K562 (cell line): ENCODE results near the gene ARHGEF17. TPM values are rescaled to one million over a fixed set of nuclear protein-coding genes. Genes with fewer than 3 reads are reported as not detected.

Source experiments
- ATAC-seq: fragments of 200-7000 bp; cut with Tn5 transposase; 3 replicates; pipeline ENCODE4 v1.9.1; 2020; ENCODE audit warnings: moderate library complexity
- BruUV-seq: library from RNA; stranded (reverse); fragments of 400-500 nt; replicated peaks from 2 replicates; lab custom pipeline; 2021; lab: Mats Ljungman, UMichigan
- CTCF ChIA-PET: fragments of 300-600 bp; formaldehyde crosslinking; extraction: SDS; loops from one replicate; lab custom pipeline; 2021; ENCODE audit warnings: low intra/inter-chr PET ratio; lab: Yijun Ruan, JAX
- POLR2A ChIA-PET: fragments of 300-600, 350-650 bp; sonication (Branson Sonifier 250); formaldehyde crosslinking; extraction: SDS; loops from one replicate; lab custom pipeline; 2021; ENCODE audit warnings: antibody characterized with exemption, inconsistent platforms; lab: Yijun Ruan, JAX
- DNase-seq, 4 experiments: peaks; one replicate each; pipeline versions ENCODE4 v3.0.0 to v3.0.0-alpha.2; 2011 to 2018; ENCODE audit warnings: low spot score in 3 of 4, mixed read lengths in 3 of 4; ENCODE audit errors: extremely low read depth in 1 of 4
- FAIRE-seq: peaks from 2 replicates; lab custom pipeline; 2011; peaks lifted over from hg19 to GRCh38; lab: Jason Lieb, UNC
- H2AFZ ChIP-seq: 2 replicates; pipeline ENCODE4 v1.6.0; 2011; ENCODE audit warnings: low read depth, low read length, control low read depth, inconsistent platforms
- H3K27ac ChIP-seq: fragments of 200-600 bp; 3 replicates; pipeline ENCODE4 v1.8.0; 2011; ENCODE audit warnings: low read depth, mild to moderate bottlenecking, control low read depth, inconsistent platforms, low read length, moderate library complexity, mixed read lengths; ENCODE audit errors: extremely low read depth
- H3K27me3 ChIP-seq, 2 experiments: fragments of 300-600 bp in 1 of 2; 2 replicates in 1 of 2; 3 replicates in 1 of 2; pipeline versions ENCODE4 v1.6.0 to v1.8.0; 2011; ENCODE audit warnings: inconsistent platforms in 2 of 2, low read length in 2 of 2, mild to moderate bottlenecking in 1 of 2, mixed read lengths in 1 of 2, moderate library complexity in 1 of 2; ENCODE audit not compliant: control insufficient read depth in 2 of 2, insufficient read depth in 2 of 2
- H3K36me3 ChIP-seq: fragments of 300-600 bp; 3 replicates; pipeline ENCODE4 v1.8.0; 2011; ENCODE audit warnings: mild to moderate bottlenecking, low read length, inconsistent platforms; ENCODE audit not compliant: control insufficient read depth, insufficient read depth
- H3K4me1 ChIP-seq, 2 experiments: fragments of 200-600 bp in 1 of 2; replicated peaks in 1 of 2; 2 replicates in 1 of 2; 3 replicates in 1 of 2; pipeline versions ENCODE4 v1.5.1 to v1.8.0; 2011; ENCODE audit warnings: inconsistent platforms in 2 of 2, low read length in 2 of 2, mild to moderate bottlenecking in 1 of 2, mixed read lengths in 1 of 2, moderate library complexity in 1 of 2; ENCODE audit not compliant: control insufficient read depth in 2 of 2, insufficient read depth in 2 of 2
- H3K4me2 ChIP-seq: 2 replicates; pipeline ENCODE4 v1.6.1; 2011; ENCODE audit warnings: low read length, control low read depth, inconsistent platforms, mixed read lengths; ENCODE audit not compliant: insufficient read depth
- H3K4me3 ChIP-seq: fragments of 200-600 bp; sonication (generic), shearing (Covaris generic); 2 replicates; pipeline ENCODE4 v1.5.1; 2016; ENCODE audit warnings: control low read depth, inconsistent platforms
- H3K79me2 ChIP-seq: fragments of 200-600 bp; 3 replicates; pipeline ENCODE4 v1.8.0; 2011; ENCODE audit warnings: low read length, inconsistent platforms; ENCODE audit not compliant: control insufficient read depth, insufficient read depth
- H3K9ac ChIP-seq, 2 experiments: 2 replicates each; pipeline versions ENCODE4 v1.6.0 to v1.6.1; 2011; ENCODE audit warnings: low read depth in 2 of 2, low read length in 2 of 2, control low read depth in 1 of 2, inconsistent platforms in 1 of 2, mild to moderate bottlenecking in 1 of 2, mixed read lengths in 1 of 2; ENCODE audit not compliant: insufficient read depth in 1 of 2
- H3K9me1 ChIP-seq: one replicate; pipeline ENCODE4 v1.6.0; 2011; ENCODE audit warnings: inconsistent platforms, mild to moderate bottlenecking, low read length, moderate library complexity; ENCODE audit not compliant: control insufficient read depth, insufficient read depth
- H3K9me3 ChIP-seq: replicated peaks from 2 replicates; pipeline ENCODE4 v1.5.1; 2011; ENCODE audit warnings: low read depth, low read length, inconsistent platforms; ENCODE audit not compliant: control insufficient read depth, insufficient read depth
- H4K20me1 ChIP-seq: replicated peaks from 2 replicates; pipeline ENCODE4 v1.6.1; 2011; ENCODE audit warnings: low read length, inconsistent platforms, mixed read lengths; ENCODE audit not compliant: control insufficient read depth, insufficient read depth
- RAD51 ChIP-seq: fragments of 450-650 bp; IDR thresholded peaks from 2 replicates; pipeline ENCODE4 v1.7.1; 2016; ENCODE audit warnings: low read depth, mild to moderate bottlenecking, borderline replicate concordance
- ZNF23 ChIP-seq: fragments of 250-450 bp; sonication (Bioruptor Pico); IDR thresholded peaks from 2 replicates; pipeline ENCODE4 v1.4.0; 2020; ENCODE audit warnings: mild to moderate bottlenecking
- WGBS: fragments of 100-300 bp; shearing (Covaris generic); methylation state at CpG from one replicate; pipeline ENCODE4 v1.1.6; 2016; ENCODE audit warnings: low coverage, mixed read lengths; ENCODE audit not compliant: insufficient coverage; ENCODE audit errors: missing lambda C conversion rate; 5-methylcytosine and 5-hydroxymethylcytosine counted together
- in situ Hi-C: fragments of 300-500 bp; cut with MboI; formaldehyde crosslinking; loops from 4 replicates; pipeline ENCODE4 v1.15.0; 2018; ENCODE audit warnings: inconsistent platforms, mixed read lengths
- intact Hi-C: fragments of 100-400 bp; cut with micrococcal nuclease; formaldehyde crosslinking; loops from 2 replicates; pipeline ENCODE4 v1.14.2; 2022
- polyA plus RNA-seq, 8 experiments: library from polyadenylated mRNA; depleted of rRNA in 4 of 8; stranded (reverse) in 5 of 8; unstranded in 3 of 8; fragments of >200 nt; fragmentation: Nextera tagmentation in 2 of 8; fragmentation: Illumina TruSeq in 1 of 8; extraction: Ambion mirVana in 2 of 8; extraction: Trizol in 1 of 8; gene quantifications; 2 replicates each; pipeline versions ENCODE4 v1.2.1 to v1.2.3, GENCODE V29; 2011 to 2014; ENCODE audit warnings: inconsistent platforms in 1 of 8, missing spikeins in 1 of 8
- total RNA-seq, 7 experiments: library from RNA; depleted of rRNA in 6 of 7; stranded (reverse); fragments of >200 nt in 6 of 7; fragmentation: Illumina TruSeq in 2 of 7; extraction: Trizol in 2 of 7; gene quantifications; 2 replicates each; pipeline versions ENCODE4 v1.2.1 to v1.2.3, GENCODE V29; 2011 to 2021; ENCODE audit warnings: low replicate concordance in 1 of 7

Gene ARHGEF17
- total and polyA plus RNA-seq, 9 of the 15 experiments (the other 6 are each of a cell fraction or from before 2014, with no cell fraction given): 0.04 to 0.68 (median 0.10) TPM; not detected in 2

- no peak for TF ChIP-seq ZNF23 (CRISPR knock-in tag)
Measured at GRCh38 chr11:73295241-73295995, 12.7 kb upstream of the ARHGEF17 start (continued).

- in situ Hi-C loops (no loop called here), intact Hi-C loops (loop anchor here (2.0 kb wide), 1 partner anchor 39 kb away; no protein-coding TSS in a partner anchor)
- H3K36me3 ChIP-seq: no peaks in the 10 kb centered on the region
- no peak for FAIRE-seq
- TF ChIP-seq RAD51: no peak
- no peak overlapping the region for H3K27ac ChIP-seq
- no peak for DNase-seq
- H3K9ac ChIP-seq: no peak overlapping the region
- H3K79me2 ChIP-seq: no peaks in the 10 kb centered on the region
- BruUV-seq: no TSS peak
- peaks cover 26 to 38% of the 10 kb centered on the region in 2 experiments for H3K27me3 ChIP-seq
- no peak for ATAC-seq
- CTCF ChIA-PET: interaction anchor here (0.6 to 2.3 kb wide), 3 partner anchors 39 to 355 kb away, joined by 4 to 30 read pairs (median 7); no protein-coding TSS in a partner anchor
- no peaks in the 10 kb centered on the region for H3K9me3 ChIP-seq
- no peaks in the 10 kb centered on the region for H3K9me1 ChIP-seq
- peaks cover 9% of the 10 kb centered on the region for H4K20me1 ChIP-seq
- no peak overlapping the region for H3K4me3 ChIP-seq
- peaks cover 0 to 10% of the 10 kb centered on the region in 2 experiments; a peak in 2 of 5 replicates for H3K4me1 ChIP-seq
- no peak overlapping the region for H3K4me2 ChIP-seq
- H2AFZ ChIP-seq: no peak overlapping the region
- POLR2A ChIA-PET: no interaction called here
- WGBS: 45% methylated on average over 3 of the region's 3 CpGs
Measured at GRCh38 chr11:73295996-73296318, 12.1 kb upstream of the ARHGEF17 start.
